Measurements from ENCODE around the gene SLC17A6.

The SLC17A6 gene

DNA sequence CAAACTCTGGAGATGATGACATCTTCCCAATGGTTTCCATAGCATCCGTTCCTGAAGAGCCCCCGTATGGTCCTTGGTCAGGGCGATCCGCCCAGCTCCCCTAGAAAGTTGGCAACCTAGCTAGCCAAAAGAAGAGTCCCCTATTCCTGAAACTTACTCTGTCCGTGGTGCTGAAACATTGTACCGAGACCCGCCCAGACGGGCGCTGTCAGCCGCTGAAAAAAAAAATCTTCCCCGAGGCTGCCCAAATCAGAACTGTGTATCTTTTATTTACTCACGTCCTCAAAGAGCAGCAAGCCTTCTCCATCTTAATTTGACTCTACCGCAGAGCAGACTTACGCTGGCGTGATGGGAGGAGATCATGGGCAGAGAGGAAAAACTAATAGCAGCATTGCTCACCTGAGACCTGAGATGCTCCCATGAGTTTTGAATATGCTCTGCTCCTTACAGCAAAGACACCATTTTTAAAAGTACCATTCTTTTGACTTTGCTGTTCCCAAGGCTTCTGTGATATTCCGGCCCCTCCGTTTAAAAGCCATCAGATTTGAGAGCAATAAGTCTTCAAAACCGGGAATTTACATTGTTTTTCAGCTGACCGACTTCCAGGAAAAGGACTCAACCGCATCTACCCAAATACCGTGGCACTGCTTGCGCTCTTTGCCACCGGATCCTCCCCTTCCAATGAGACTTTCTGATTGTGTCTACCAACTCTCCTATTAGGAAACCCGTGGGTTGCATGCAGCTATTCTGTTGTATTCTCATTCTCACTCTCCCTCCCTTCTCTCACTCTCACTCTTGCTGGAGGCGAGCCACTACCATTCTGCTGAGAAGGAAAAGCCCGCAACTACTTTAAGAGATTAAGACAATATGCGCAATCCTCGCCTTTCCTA is at the start of gene SLC17A6:
TSS of gene SLC17A6 (plus strand) at position 786 of the 890 bp plus-strand sequence. CDS start 153 bp downstream, outside the sequence.
- DNase-seq (ENCODE audit: low spot score), result no peak

DNA sequence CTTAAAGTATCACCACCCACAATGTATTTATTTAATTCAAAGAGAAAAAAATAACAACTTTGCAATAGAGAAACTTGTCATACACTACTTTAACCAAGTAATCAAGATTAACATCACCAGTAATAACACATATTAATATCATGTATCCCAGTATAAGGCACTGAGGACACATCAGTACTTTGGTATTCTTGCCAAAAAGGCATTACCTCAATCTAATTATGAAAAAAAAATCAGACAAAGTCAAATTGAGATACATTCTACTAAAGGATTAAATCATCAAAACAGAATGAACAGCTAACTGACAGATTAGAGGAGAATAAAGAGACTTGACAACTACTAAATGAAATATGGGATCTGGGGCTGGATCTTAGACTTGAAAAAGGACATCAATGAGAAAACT is 35.8 kb upstream of the SLC17A6 start:
- no peak for DNase-seq (ENCODE audit: low spot score)

DNA sequence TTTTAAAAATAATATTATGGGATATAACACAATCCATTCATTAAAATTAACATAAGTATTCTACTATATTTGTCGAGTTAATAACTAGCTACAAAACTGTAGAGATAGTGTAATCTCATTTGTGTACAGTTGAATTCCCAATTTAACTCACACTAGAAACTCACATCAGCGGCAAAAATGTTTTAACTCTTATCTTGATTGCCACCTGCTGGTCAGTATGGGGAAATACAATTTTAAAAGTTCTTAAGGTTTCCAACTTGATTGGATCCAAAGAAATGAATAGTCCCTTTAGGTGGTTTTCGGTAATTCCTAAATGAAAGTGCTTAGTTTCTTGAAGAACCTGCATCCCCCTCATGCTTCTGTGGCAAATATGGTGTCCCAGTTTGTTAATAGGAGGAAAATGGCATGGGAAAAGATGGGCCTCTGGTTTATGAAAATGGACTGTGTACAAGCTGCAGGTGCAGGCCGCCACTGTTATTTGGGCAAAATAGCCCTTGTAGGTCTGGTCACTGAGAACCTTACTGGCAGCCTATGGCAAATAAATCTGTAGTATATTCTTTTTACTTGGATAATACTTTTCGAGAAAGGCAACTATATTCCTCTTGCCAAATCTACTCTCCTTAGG is 33.7 kb upstream of the SLC17A6 start:
- DNase-seq (ENCODE audit: low spot score), result no peak

DNA sequence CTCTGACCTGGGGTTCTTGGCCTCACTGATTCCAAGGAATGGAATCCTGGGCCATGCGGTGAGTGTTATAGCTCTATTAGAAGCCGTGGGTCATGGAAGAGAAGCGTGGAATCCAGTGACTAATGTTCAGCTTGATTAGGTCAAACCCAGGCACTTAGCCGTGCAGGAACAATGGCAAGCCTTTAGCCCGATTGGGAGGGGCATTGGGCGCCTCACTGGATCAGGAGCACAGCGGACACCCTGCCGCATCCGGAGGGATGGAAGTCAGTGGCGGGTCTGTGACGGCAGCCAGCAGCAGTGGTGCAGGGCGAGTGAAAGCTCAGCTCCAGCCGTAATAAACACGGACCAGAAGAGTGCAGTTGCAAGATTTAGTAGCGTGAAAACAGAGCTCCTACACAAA is 20.5 kb upstream of the SLC17A6 start:
- DNase-seq (ENCODE audit: low spot score), result no peak

DNA sequence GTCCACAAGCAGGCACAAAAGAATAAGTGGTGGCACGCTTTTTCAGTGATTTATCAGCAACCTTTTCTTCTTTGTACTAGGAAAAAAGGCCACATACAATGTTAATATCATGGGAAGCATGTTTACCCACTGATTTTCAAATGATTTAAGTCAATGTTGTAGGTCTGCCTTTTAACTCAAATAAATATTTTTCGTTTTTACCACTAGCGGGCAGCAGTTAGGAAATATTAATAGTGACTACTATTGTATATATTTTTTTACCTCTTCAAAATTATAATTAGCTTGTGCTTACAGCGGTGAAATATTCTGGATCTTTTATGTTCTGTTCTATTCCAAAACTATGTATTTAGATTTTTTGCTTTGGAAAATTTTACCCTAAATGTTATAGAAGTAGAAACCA is 6.4 kb upstream of the SLC17A6 start:
- DNase-seq (ENCODE audit: low spot score), result no peak

DNA sequence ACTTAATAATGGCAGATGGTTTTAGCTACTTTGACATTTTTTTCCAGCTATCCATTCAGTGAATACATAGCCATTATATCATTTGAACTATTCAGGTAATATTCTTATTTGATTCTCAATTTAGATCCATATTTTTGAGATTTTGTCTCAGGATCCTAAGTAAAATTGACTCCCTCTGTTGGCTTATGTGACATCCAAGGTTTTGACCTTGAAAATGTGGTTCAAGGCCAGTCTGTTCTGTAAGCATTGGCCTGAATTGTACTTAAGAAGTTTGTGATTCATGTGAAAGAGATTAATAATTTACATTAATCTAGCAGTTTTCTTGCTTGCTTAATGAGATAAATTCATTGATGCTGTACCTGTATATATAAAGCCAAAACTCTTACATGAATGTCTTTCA is 1.6 kb upstream of the SLC17A6 start:
- no peak for DNase-seq (ENCODE audit: low spot score)

DNA sequence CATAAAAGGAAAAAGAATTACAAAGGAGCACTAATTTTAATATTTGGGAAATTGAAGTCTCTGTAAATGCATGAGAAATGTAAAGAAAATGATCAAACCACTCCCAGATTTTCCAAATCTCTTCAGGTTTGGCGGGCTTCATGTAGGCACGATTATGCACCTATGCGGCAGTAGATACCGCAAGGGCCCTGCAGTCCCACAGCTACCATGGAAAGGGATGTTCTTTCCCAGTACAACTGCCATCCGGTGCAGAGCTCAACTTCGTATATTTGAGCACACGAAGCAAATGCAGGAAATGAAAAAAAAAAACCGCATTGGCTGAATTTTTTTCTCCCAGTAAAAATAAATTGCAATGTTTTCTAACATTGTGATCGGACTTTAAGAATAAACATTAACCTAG is 1.4 kb downstream of the SLC17A6 start:
- DNase-seq (ENCODE audit: low spot score), result no peak

DNA sequence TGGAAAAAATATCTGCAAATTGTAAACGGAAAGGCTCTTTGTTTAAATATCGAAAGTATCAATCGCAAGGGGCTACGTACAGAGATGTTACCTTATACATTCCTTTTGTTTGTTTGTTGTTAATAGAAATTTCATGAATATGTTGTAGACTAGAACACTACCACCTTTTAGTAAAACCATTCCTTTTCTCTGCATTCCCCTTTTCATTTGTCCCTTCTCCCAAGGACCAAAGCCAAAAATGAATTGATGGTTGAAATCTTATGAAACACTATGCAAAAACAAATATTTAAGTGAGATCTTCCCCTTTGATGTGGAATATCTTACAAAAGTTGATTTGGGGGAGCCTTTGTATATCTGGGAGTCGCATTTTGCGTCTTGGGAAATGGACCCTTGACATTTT is 2.1 kb downstream of the SLC17A6 start:
- DNase-seq (ENCODE audit: low spot score), result no peak

DNA sequence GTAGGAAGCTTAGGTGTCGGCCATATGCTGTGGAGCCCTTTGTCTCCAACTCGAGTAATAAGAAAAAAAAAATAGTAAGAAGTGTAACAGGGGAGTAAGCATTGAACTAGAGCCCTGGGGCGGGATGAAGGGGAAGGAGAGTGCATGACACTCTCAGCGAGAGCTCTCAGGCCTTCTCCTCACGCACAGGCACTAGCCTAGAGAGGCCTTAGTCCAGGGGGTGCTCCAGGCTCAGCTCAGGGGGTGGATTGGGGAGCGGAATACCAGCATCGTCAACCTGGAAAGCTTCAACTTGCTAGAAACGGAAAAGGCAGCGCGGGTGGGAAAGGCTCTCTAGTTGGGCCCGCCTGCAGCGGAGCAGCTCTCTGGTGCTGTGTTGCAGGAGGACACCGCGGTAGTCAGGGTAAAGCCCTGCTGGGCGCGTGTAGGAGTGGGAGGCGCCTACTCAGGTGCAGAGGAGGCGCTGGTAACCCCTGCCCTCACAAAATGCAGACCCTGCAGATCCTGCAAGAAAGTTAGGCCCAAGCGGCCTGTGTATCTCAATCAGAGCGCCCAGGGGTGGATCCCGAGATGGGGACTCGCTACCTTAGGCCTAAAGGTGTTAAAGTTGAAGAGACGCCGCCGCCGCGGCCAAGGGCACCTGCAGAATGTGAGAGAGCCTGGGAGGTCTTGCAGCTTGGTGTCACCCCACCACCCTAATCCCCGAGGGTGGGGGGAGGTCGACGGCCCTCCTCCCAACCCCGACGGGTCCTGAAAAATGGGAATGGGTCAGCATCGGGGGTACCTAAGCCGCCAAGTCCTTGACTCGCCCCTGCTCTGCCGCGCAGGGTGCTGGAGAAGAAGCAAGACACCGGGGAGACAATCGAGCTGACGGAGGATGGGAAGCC is 2.8 kb downstream of the SLC17A6 start:
- DNase-seq (ENCODE audit: low spot score), result no peak

DNA sequence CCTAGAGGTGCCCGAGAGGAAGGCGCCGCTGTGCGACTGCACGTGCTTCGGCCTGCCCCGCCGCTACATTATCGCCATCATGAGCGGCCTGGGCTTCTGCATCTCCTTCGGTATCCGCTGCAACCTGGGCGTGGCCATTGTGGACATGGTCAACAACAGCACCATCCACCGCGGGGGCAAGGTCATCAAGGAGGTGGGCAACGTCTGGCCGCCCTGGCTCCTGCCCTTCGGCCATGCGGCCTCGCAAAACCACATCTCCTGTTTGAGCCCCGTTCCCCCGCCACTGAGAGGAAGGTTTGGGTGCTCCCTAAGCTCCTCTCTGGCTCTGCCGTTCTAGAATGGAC is 3.4 kb downstream of the SLC17A6 start:
- no peak for DNase-seq (ENCODE audit: low spot score)

DNA sequence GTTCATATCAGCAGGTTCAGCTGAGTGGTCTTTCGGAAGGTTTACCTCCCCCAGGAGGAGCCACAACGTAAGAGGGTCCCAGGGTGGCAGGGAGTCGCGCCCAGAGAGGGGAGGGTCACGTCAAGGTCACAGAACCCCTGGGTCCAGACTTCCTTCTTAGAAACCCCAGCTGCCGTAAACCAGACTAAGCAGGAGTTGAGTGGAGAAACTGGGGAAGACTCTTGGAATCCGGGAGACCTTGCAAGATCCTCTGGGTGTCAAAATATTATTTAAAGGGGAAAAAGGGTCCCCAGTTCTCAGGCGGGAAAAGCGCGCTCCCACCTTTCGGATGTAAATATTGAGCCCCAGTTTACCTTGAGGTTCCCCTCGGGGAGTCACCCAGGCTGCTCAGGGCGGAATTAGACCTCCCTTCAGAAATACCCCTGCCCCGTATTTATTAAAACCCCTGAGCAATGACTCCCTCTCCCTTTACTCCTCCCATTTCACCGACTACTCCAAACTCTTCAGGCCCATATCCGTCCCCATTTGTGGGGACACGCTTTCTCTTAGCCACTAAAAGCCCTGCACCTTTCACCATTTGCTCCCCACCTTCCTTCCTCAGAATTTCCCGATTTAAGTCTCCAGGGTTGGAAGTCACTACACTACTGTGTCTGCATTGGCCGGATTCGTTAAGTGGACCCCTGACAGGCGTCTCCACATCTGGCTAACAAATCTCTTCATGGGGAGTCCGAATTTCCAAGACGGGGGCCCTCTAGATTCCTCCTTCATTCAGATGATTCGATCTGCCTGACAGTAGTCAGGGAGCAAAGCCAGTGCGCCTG is 4.2 kb downstream of the SLC17A6 start:
- DNase-seq (ENCODE audit: low spot score), result no peak

DNA sequence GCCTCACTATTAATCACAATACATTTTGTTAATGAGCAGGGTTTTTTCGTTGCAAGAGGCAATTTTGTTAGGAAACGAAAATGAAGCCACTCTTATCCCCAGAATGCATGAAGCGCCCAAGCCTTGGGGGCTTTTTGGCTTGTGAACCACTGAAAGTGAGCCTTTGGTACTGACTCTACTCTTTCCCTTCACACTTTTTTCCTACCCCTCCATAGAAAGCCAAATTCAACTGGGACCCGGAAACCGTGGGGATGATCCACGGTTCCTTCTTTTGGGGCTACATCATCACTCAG is 4.8 kb downstream of the SLC17A6 start:
- DNase-seq (ENCODE audit: low spot score), result no peak

DNA sequence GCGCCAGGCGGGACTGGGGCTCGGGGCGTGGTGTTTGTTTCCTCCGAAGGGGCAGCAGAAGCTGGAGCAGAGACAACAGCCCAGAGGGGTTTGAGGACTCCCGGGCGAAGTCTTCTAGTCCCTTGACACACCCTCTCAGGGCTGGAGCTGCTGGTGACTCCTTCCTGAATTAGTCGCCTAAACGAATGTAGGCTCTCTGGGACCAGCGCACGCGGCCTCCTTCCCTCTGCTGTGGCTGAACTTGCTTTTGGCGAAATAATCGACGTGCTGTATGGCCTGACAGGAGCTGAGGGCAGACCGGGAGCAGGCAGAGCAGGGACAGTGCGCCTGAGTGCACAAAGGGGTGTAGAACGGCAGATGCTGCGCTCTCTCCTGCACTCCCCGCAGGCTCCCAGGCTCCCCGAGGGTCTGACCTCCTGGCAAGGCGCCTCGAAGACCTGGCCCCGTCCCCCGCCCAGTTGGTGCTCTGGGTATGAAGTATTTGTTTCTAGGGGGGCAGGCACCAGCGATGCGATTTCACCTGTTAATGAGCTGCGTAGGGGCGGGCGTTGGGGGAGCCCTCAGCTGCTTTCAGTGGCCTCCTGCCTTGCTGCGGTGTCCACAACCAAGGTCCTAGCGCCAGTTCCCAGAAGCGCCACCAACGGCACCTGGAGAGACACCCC is 5.3 kb downstream of the SLC17A6 start:
- no peak for DNase-seq (ENCODE audit: low spot score)

DNA sequence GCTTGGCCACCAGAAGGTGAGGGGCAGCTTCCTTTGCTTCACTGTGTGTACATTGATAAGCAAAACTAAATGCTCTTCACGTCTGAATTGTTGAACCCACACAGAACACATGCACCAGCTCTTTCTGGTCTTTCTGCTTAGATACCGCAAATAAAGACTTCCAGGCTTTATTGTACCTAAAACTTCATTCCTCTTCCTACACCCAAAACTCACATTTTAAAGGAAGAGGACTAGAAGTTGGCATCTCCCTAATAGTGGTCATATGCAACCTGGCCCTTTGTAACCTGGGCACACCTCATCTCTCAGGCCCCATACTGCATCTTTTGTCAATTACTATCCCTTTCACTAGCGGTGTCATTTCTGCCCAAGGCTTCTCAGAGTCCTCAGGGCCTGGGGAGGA is 5.9 kb downstream of the SLC17A6 start:
- no peak for DNase-seq (ENCODE audit: low spot score)

DNA sequence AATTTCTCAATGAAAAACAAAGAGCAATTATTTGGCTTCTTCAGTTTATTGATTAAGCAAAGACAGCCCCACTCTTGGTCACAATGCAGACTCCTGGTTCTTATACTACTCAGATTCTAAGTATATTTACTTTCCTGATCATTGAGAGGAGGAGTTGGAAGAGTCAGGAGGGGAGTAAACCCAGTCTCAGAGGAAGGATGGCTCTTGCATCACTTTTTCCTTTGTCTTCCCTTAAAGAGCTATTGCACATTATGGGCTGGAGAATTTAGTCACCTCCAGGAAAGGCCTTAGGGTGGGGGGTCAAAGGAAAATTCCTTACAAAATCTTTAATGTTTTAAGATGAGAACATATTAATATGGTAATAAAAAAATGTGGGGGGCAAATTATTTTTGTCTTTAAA is 8.1 kb downstream of the SLC17A6 start:
- no peak for DNase-seq (ENCODE audit: low spot score)

DNA sequence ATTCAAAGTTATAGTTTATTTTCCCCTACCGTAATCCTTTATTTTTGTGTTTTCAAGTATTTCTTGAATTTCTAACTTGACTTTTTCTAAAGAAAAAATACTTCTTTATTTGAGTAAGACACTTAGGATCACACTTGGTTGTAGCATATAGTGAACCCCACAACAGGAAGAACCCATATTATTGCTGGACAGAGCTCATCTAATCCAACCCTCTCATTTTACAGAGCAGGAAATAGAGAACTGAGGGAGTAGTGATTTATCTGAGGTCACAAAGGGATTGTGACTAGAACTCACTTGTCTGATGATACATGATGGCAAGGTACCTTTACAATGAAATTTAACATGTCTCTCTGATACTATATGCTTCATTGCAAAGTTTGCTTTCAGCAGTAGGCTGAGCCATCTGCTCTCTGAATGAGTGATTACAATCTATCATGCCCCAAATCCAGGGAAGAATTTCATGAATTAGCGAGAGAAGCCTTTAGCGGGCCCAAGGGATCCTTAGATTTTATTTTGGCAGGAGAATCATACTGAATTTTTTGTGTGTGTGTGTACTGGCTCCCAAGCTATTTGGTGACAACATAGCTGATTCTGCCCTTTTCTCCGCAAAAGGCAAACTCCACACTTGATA is 9.8 kb downstream of the SLC17A6 start:
- no peak for DNase-seq (ENCODE audit: low spot score)

DNA sequence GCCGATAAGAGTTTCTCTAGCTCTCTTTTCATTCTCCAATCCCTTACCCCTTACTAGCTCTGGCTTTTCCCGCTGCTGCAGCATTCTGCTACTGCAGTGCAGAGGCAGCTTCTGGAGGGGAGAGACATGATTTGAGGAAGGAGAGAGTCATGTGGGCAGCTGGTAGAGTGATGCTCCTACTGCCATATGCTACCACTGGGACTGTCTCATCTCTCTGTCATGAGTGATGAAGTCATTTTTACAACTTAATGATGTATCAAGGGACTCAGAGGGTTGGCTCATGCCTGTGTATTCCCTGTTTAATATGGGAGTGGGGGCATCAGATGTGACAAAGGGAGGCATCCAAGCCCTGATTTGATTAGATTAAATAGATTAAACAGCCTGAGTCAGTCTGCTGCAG is 11.3 kb downstream of the SLC17A6 start:
- no peak for DNase-seq (ENCODE audit: low spot score)

DNA sequence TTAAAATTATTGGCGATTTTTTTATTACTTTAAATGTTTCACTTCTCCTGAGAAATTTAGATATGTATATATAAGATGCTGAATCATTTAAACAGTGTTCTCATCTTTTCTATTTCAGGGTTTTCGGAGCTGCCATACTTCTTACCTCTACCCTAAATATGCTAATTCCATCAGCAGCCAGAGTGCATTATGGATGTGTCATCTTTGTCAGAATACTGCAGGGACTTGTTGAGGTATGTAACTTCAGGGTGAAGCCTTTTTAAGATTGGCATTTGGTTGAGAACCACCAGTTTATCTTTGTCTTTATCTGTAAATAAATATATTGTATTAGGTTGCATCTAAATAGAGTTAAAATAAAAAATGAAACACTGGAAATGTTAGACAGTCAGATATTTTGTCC is 21.1 kb downstream of the SLC17A6 start:
- no peak for DNase-seq (ENCODE audit: low spot score)

DNA sequence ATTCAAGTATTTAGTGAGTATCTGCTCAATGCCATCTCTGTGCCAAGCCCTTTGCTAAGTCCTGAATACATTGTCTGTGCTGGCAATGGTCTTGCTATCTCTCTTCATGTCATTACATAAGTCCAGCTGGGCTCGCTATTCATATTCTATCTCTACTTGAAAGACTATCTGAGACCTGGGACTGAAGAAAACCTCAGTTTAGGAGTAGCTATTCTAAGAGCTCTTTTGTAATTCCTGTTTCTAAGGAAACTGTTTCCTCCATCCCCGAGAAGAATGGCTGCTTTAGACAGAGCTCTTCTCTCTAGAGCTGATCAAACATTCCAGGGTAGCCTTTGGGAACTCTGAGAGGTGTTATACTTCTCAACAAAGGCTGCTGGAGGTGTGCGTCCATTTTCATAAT is 33.0 kb downstream of the SLC17A6 start:
- no peak for DNase-seq (ENCODE audit: low spot score)

DNA sequence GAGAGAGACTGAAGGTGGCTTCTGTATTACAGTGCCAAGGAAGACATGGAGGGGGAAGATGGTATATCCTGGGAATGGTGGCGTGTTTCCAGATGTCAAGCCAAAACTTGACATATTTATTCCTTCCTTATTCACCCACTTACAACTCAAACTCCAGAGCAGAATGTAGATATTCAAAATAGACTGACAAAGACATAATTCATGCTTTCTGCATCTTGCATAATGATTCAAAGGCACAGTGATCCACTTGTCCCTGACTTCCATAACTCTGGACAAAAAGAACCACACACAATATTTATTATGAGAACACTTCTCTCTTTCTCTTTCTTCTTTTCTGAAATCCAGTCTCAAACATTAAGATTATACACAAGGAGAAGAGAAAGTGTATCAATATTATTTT is 48.9 kb downstream of the SLC17A6 start:
- no peak for DNase-seq (ENCODE audit: low spot score)

All from CD4-positive, alpha-beta T cell treated with Interleukin-6 at 100 ng/mL for 8 hours (primary cell).